Stimulated activated CD8-positive, alpha-beta memory T cell treated with anti-CD3 and anti-CD28 coated beads, Interleukin-15, amount 100 ng/mL, for 48 hours (primary cell): Measurements from ENCODE around the gene PLEKHG7.
"Not testable (repeated sequence)": the region's sequence is repeated elsewhere in the genome, so short reads cannot be mapped to it uniquely, and the experiment has no call there.

ENCODE experiments used
- DNase-seq, 2 donors: peaks; one replicate each; pipeline ENCODE4 v3.0.0-alpha.2; 2020; ENCODE audit warnings: low read depth in 2 of 2

PLEKHG7 gene, protein sequence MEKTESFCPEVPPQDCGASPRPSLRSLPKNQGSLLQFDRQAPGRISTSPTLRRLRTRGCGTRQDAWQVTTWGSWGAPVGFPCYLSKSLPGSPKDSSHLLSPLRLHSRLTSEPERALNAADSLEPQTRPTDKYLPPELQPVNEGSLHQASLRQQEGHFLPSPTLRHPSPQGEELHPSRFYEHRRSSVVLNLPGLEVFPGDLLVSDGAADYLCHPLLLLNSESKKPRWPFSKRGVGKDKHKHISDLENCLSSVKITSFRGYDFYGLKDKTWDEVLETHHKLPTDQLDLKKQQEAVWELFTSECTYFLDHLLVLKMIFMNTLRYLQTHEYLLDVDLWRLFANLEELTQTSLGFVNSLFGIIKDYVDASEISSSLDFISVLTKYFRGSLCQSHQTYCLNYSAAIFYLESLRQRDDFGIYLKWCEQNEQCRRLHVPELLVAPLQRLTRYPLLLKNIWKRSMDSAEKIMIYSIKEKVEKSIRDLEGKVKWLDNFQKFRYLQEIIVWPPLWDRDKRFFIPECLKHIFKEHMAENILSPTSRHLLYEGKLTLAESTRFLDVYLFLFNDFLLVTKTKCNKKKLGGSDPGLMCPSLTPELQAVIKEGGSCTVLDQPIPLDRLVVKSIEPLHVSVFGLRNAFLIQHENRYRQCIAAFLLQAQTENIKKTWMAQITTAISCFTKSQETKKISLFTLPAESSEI

DNA sequence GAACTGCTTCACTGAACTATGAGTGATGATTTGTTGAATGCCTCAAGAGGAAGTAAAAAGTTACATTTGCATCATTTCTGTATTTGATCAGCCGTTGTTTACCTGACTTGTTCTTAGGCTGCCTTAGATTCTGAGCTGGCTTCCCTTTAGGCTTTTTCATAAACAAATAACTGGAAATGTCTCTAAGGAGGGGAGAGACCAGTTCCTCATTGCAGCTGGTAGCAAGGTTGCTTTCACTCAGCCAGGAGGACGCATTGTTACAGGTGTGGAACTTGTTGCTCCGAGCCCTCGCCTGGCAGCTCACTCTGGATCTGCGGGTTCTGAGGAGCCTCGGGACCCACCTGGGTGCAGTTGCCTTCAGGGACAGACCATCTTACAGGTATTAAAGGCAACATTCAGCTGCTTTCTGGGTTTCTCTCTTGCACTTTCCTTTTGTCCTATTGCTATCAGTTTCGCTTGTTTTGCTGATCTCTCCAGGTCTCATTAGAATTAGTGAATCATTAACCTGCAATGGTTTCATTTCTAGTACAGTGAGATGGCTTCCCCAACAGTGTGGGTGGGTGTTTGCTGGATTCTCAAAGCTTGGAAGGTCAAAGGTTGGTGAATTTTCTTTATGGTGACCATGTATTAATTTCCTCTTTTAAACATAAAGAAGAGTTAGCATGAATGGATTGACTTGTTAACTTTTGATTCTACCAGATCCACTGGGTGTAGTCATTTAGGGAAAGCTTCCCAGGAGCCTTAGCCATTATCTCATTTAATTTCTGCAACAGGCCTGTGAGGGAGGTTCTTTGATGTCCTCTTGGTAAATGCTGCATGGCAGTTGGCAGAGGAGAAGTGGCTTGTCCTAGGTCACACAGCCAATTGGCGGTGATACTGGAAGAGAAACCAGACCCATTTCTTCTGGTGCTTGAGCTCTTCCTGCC is at the start of gene PLEKHG7:
Gene PLEKHG7, plus strand, starts transcription at position 236 of the 926 bp plus-strand sequence. CDS start 3,643 bp downstream, outside the sequence.
- no peak for DNase-seq

GRCh38 chr12:92654256-92654655 is 48.5 kb upstream of the PLEKHG7 start:
- not testable (repeated sequence) for DNase-seq

DNA sequence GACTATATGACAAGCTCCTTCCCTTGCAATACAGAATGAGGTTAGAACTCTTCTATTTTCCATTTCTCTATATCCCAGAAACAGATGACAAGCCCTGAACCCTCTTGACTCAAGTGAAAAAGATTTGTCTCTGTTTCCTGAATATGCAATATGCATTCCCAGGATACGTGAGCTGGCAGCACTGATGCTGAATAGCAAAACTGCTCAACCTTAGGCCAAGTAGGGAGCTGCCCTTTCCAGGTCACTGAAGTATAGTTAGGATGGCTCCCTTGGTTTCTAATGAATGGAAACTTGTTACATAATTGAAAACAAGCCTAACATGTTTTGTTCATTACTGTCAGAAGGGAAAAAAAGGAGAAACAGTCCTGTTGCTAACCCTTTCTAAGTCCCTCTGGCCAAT is 47.9 kb upstream of the PLEKHG7 start:
- no peak for DNase-seq

- no peak for DNase-seq
Measured at GRCh38 chr12:92656911-92657310, 45.9 kb upstream of the PLEKHG7 start.

- DNase-seq, result no peak
Measured at GRCh38 chr12:92657770-92658169, 45.0 kb upstream of the PLEKHG7 start.

- DNase-seq, result no peak
Measured at GRCh38 chr12:92658611-92659010, 44.2 kb upstream of the PLEKHG7 start.

GRCh38 chr12:92661269-92661668 is 41.5 kb upstream of the PLEKHG7 start:
- DNase-seq, result no peak

DNA sequence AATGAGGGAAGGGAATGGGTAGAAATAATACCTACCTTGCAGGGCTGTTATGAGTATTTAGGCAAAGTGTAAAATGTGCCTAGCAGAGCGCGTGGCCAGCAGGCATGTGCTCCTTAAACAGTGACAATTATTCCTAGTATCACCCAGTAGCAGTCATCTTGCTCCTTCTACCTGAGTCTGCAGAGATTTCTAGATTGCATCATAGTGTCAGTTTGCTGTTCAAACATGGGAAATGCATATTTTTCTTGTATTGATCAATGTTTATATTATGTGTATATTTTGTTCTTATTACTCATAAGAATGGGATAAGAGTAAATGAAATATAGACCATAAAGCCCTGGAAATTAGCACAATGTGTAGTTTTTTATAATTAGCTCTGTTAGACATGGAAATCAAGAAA is 37.3 kb upstream of the PLEKHG7 start:
- no peak for DNase-seq

DNA sequence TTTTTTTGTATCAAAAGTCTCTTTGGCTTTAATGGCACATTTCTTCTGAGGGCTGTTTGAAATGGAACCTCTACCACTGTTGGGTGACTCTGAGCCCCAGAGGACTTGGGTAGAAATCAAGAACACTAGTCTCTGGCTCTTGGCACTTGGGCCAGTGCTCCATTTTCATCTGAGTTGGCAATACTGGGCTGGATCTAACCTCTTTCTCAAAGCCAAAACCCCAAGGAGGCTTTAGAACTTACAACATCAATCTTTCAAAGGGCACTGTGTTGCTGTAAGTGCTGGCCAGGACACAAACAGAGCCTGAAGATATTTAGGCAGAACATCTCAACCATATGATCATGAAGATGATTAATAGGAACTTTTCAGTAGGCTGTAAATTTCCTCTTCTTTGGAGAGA is 34.0 kb upstream of the PLEKHG7 start:
- DNase-seq, result no peak

- DNase-seq, result not testable (repeated sequence)
Measured at GRCh38 chr12:92671524-92671923, 31.3 kb upstream of the PLEKHG7 start.

DNA sequence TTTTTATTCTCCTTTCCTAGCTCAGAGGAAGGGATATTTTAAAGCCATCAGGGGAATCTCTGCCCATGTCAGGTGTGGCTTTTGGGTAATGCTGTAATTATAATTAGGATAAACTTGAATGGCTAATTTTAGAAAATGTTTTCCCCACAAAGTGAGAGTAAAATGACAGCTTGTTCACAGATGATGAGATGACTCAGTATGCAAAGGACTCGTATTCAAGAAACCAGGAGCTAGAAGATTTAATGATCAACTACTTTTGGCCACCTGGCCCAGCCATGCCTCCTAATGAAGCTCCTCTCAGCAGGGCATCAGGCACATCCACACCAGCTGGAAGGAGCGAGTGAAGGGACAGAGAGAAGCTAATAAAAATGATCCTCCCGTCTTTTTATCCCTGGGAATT is 29.0 kb upstream of the PLEKHG7 start:
- no peak for DNase-seq

DNA sequence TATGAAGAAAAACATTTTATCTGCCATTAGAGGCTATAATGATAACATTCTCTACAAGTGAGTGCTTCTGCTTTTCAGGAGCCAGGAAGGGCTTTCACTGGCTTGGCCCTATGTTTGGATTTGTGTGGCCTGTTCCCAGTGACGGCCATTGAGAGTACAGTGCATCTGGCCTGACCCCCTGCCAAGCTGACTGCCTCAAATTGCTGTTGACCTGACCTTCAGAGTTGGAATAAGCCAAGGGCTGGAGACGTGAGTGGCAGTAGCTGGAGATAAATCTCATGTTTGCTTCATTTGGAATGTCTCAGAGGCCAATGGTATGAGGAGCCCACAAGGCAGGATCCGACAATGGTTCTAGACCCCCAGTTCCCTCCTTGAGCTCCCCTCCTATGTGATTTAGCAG is 28.3 kb upstream of the PLEKHG7 start:
- DNase-seq, result no peak

GRCh38 chr12:92675092-92675865 is 27.5 kb upstream of the PLEKHG7 start:
- no peak for DNase-seq

DNA sequence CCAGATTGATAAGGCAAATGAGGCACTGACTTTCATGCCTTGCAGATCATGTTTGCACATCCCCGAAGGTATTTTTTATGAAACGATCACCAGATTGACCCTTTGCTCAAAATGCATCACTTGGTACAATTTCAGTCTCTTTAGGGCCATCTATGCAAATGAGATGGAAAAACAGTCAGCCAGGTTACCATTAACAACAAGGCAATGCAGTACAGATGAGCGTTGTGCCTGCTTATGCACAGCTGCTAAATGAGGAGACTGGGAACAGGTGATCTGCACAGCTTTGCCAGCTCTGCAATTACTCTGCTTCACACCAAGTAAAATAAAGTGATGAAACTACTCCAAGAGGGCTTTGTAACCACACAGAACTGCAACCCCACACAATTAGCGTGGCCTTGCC is 26.1 kb upstream of the PLEKHG7 start:
- no peak for DNase-seq

GRCh38 chr12:92690601-92691000 is 12.2 kb upstream of the PLEKHG7 start:
- no peak for DNase-seq

GRCh38 chr12:92695056-92695455 is 7.7 kb upstream of the PLEKHG7 start:
- no peak for DNase-seq

GRCh38 chr12:92695577-92695976 is 7.2 kb upstream of the PLEKHG7 start:
- no peak for DNase-seq

GRCh38 chr12:92696216-92696615 is 6.6 kb upstream of the PLEKHG7 start:
- no peak for DNase-seq

DNA sequence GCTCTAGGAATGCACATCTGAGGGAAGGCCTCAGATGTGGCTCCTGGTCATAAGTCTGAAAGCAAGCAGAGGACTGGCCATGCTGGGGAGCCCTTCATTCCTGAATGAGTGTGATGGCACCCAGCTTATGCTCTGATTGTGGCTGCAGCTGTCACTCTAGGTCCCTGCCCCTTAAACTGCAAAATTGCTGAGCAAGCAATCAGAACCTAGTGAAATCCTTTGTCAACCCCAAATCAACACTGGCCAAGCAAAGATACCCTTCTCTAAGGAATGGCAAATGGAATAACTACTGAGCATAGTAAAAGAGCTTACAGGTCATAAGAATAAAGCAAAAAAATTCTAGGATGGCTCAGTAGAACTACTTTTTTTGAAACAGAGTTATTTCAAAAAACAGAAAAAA is 4.3 kb upstream of the PLEKHG7 start:
- no peak for DNase-seq

DNA sequence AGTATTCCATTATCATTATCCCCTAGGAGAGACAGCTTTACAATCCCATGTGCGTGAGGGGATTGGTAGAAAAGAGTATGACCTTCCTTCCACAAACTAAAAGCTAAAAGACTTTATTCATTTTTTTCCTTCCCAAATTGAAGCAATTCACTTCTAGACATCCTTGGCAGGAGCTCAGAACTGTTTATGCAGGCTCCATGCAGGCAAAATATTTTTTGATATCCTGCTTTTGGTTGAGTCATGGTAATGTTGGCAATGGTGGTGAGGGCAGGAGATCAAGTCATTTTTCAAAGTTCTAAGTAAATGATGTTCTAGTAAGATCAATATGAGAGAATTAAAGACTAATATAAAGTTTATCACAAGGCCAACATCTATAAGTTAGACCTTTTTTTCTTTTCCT is 1.3 kb upstream of the PLEKHG7 start:
- no peak for DNase-seq

DNA sequence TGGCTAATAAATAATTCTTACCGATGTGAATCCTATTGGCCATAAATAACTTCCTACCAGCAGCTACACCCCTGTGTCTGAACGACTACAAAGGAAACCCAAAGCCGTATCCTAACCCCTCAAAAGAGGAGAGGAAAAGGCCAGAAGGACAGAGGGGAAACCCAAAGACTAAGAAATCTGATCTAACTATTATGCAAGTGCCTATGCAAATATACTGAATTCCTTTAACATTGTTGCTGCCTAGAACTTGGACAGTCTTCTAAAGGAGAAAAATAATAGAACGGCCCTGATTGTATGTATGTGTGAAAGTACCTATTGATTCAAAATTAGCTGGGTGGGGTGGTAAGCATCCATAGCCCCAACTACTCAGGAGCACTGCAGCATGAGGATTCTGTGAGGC is 997 bp downstream of the PLEKHG7 start:
- DNase-seq, result no peak
